ENCODE results near the gene FAM72A.
"Not testable (repeated sequence)": the region's sequence is repeated elsewhere in the genome, so short reads cannot be mapped to it uniquely, and the experiment has no call there.

The FAM72A gene

DNA sequence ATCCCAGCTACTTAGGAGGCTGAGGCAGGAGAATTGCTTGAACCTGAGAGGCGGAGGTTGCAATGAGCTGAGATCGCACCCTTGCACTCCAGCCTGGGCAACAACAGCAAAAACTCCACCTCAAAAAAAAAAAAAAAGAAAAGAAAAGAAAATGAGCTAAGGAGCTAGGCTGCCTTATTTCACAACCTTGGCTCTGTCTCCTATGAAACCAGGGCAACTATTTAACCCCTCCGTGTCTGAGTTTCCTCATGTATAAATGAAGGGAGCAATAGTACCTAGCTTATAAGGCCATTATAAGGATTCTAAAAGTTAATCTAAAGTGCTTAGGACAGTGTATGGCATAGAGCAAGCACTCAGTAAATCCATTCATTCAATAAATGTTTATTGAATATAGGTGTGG is 32.8 kb downstream of the FAM72A start:
- DNase-seq (ENCODE audit: low read depth in 2 of 2) = not testable (repeated sequence)

DNA sequence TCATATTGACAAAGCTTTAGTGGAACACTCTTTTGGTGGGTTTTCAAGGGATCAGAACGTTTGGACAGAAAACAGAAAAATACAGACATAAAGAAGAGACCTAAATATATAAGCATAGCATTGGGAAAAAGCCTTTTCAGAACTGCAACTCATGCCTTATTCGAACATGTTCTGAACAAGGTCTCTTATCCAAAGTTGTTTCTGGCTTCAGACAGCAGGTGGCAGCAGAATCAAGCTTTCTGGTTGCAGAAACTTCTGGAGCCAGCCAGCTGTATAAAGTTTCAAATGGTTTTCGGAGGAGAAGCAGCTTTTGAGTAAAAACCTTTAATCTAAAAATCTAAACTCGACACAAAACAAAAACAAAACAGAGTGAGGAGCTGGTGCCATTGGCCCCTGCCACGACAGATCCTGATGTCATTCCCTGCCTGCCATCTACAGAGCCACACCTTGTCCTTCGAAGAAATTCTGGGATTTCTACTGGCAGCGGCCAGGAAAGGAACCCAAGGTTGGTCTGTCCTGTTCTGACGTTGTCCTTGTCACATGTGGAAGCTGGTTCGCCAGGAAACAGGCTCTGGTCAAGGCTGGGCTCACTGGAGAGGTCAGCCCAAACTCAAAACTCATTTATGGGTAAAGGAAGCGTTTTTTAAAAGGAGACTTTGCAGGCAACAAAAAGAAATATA is 35.1 kb downstream of the FAM72A start:
- DNase-seq (ENCODE audit: low read depth in 2 of 2) = not testable (repeated sequence)

DNA sequence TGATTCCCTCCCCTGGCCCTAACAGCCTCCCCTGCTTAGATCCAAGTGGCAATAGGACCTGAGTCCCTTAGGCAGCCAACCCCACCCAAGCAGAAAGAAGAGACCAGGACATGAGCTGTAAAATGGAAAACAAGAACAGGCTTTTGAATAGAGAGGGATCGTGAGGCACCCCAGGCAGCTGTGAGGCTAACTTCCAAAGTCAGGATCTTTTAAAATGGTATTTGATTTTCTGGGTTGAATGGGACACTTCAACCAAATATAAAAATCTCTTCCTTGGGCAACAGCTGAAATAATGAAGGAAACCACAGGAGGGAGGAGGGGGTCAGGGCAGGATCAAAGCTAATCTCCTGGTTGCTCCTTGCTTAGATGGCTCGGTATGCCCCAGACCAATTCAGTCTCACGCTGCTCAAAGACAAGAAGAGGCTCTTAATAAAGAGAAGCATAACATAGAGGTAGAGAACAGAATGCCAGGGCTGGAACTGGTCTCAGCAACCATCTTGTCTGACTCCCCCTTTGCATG is 56.8 kb downstream of the FAM72A start:
- DNase-seq (ENCODE audit: low read depth in 2 of 2) = no peak

DNA sequence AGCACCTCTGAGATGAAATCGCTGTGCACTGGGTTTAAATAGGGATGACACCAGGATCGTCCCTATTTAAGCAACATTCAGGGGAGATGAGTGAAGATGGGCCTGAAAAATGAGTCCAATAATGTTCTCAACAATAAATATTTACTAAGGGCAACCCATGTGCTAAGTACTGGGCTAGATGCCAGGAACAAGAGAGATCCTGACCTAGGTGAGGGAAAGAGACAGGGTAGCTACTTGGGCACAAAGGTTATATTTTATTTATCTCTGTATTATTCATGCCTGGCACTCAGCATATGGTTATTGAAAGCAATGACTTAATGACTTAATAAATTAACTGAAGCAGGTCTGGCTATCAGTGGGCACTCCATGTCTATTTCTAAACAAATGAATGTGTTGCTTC is 58.0 kb downstream of the FAM72A start:
- DNase-seq (ENCODE audit: low read depth in 2 of 2) = no peak

DNA sequence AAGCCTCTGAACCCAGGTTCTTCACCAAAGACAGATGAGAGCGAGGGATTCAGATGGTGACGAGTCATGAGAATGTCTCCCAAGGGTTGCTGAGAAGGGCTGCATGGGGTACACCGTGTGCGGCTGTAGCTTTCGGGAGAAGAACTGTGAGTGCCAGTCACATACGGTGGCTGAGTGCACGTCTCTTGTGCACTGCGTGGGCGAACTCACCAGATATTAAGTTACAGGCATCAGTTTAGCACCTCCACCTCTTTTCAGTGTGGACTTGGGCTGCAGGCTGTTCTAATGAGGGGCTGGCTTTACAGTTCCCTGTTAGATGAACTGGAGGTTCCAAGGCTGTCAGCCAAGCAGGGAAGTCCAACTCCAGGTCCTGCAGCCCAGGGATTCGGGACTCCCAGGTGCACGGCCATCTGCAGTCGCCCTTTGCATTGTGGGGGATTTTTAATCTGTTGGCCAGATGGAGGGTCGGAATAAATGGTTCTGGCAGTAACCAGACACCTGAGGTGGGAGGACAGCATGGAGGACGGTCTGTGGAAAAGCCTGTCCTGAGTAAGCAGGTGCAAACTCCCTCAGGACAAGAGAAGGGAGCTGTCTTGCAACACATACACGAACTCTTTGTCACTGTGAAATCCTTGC is 59.0 kb downstream of the FAM72A start:
- DNase-seq (ENCODE audit: low read depth in 2 of 2) = no peak

DNA sequence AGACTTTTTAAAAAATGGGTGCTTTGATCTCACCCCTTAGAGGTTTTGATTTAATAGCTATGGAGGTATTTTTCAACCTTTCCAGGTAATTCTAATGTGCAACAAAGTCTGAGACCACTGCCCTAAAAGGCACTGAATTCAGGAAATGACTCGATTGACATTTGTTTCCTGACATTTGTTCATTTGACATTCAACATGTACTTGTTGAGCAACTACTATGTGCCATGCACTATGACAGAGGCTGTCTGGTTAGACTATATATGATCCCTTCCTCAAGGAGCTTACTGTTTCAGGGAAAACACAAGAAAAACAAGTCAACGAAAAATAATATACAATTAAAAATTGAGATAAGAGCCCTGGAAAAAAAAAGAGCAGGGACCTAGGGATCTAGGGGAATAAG is 59.9 kb downstream of the FAM72A start:
- DNase-seq (ENCODE audit: low read depth in 2 of 2) = no peak

DNA sequence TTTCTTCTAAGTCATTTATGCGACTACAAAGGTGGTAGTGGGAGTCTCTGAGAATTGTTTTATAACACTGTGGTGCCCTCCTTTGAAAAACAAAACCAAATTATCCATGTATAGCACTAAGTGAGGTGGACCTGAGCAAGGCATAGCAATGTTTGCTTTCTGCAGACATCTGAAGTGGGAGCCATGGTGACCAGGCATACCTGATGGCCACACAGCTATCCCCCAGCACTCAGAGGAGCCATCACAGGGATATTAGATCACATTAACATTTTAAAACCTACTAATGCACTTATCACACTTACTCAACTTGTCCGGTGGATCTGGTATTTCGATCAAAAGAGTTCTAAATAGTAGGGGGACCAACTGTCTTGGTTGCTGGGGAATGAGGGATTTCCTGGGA is 60.6 kb downstream of the FAM72A start:
- no peak for DNase-seq (ENCODE audit: low read depth in 2 of 2)

DNA sequence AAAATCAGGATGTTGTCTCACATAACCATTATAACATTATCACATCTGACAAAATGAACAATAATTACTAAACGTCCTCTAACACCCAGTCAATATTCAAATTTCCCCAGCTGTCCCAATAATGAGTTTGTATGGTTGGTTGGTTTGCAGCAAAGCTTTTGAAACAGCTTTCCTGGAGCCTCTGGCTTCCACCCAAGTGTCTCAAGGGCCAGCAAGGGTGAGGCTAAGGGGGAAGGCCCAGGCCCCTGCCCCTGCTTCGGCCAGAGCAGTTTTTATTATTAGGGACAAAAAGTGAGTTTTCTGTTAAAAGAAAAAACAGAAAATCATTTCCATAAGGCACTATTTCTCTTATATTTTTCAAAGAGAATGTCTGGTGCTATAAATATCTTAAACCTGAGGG is 66.4 kb downstream of the FAM72A start:
- DNase-seq (ENCODE audit: low read depth in 2 of 2) = no peak
